Measurements from ENCODE around the gene TRIM56.
"Not testable (repeated sequence)": the region's sequence is repeated elsewhere in the genome, so short reads cannot be mapped to it uniquely, and the experiment has no call there.

TRIM56 gene

DNA sequence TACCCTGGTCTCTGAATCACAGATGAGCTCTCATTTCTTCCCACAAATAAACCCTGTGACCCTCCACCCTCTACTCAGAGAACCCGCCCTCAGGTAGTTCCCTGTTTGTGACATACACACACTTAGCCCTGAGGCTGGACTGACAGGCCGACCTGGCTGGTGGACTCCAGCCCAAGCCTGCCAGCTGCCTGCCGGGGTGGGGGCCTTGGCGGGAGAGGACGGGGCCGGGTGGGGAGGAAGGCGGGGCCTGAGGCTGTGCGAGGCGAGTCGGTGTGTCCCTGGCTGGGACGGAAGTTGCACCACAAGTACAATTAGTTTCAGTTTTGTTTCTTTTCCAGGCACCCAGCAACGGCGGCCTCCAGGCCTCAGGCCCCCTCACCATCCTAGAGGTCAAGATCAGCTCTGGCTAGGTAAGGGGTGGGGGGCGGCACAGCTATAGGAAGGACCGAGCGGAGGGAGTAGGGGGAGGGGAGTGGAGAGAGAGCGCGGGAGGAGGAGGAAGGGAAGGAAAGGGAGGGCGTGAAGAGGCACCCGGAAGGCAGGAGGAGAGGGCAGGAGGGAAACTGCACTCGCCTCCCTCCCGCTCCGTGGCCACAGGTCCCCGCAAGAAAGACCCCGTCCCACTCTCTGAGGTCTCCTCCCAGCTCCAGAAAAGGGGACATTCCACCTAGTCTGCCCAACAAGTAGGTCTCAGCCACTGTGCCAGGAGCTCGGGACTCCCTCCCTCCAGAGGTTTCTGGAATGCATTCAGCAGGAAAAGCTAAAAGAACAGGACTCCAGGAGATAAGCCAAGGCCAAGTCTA, at the start of gene TRIM56:
Gene TRIM56, plus strand, starts transcription at position 320 of the 803 bp plus-strand sequence. CDS start 1,832 bp downstream, outside the sequence.
- DNase-seq (ENCODE audit: low read depth in 2 of 2, low spot score in 1 of 2), result peak; percentile 45 to 60

DNA sequence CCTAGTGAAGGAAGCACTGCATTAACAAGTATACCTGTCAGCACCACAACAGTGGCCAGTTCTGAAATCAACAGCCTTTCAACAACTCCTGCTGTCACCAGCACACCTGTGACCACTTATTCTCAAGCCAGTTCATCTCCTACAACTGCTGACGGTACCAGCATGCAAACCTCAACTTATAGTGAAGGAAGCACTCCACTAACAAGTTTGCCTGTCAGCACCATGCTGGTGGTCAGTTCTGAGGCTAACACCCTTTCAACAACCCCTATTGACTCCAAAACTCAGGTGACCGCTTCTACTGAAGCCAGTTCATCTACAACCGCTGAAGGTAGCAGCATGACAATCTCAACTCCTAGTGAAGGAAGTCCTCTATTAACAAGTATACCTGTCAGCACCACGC, 49.3 kb upstream of the TRIM56 start:
- no peak for DNase-seq (ENCODE audit: low read depth in 2 of 2, low spot score in 1 of 2)

GRCh38 chr7:101041283-101041682, 44.0 kb upstream of the TRIM56 start:
- not testable (repeated sequence) for DNase-seq (ENCODE audit: low read depth in 2 of 2, low spot score in 1 of 2)

- DNase-seq (ENCODE audit: low read depth in 2 of 2, low spot score in 1 of 2), result peak in 1 of 2 donors; percentile 17
Observed at GRCh38 chr7:101058355-101058754, 26.9 kb upstream of the TRIM56 start.

GRCh38 chr7:101059620-101059942, 25.7 kb upstream of the TRIM56 start:
- DNase-seq (ENCODE audit: low read depth in 2 of 2, low spot score in 1 of 2), result no peak

DNA sequence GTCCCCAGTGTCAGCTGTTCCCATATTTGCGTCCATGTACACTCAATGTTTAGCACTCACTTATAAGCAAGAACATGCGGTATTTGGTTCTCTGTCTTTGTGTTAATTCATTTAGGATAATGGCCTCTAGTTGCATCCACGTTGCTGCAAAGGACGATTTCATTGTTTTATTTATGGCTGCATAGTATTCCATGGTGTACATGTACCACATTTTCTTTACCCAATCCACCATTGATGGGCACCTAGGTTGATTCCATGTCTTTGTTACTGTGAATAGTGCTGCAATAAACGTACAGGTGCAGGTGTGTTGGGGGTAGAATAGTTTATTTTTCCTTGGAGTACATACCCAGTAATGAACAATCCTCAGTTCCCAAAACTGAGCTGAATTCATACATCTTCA, 24.3 kb upstream of the TRIM56 start:
- no peak for DNase-seq (ENCODE audit: low read depth in 2 of 2, low spot score in 1 of 2)

DNA sequence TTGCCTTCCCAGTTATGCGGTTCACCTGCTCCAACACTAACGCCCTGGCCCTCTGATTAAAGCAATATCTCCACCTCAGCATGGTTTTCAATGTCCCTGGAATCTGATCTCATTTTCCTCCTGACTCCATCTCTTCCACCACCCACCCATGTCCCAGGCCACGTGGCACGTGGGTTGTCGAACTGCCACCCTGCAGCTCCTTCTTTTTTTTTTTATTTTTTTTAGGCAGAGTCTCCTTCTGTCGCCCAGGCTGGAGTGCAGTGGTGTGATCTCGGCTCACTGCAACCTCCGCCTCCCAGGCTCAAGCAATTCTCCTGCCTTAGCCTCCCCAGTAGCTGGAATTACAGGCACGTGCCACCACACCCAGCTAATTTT, 21.1 kb upstream of the TRIM56 start:
- DNase-seq (ENCODE audit: low read depth in 2 of 2, low spot score in 1 of 2), result not testable (repeated sequence)

DNA sequence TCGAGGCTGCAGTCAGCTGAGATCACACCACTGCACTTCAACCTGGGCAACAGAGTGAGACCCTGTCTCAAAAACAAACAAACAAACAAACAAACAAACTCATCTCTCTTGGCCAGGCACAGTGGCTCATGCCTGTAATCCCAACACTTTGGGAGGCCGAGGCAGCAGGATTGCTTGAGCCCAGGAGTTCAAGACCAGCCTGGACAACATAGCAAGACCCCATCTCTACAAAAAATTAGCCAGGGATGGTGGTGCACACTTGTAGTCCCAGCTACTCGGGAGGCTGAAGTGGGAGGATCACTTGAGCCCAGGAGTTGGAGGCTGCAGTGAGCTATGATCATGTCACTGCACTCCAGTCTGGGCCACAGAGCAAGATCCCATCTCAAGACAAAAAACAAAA, 20.1 kb upstream of the TRIM56 start:
- not testable (repeated sequence) for DNase-seq (ENCODE audit: low read depth in 2 of 2, low spot score in 1 of 2)

GRCh38 chr7:101066141-101066832, 19.0 kb upstream of the TRIM56 start:
- no peak for DNase-seq (ENCODE audit: low read depth in 2 of 2, low spot score in 1 of 2)

- DNase-seq (ENCODE audit: low read depth in 2 of 2, low spot score in 1 of 2), result no peak
Observed at GRCh38 chr7:101066833-101067177, 18.5 kb upstream of the TRIM56 start.

DNA sequence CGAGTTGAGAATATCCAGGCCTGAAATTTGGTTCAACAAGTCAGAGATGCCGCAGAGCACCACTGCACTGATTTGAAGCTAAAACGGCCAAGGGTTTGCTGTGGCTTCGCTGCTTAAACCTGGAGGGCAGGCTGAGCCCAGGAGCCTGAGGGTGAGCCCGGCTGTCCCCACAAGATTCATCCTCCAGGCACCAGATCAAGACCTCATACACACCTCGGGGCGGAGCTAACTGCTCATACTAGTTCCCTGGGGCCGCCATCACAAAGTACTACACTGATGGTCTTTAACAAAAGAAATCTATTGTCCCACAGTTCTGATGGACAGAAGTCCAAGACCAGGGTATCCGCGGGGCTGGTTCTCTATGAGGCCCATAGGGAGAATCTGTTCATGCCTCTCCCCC, 16.9 kb upstream of the TRIM56 start:
- DNase-seq (ENCODE audit: low read depth in 2 of 2, low spot score in 1 of 2), result no peak

DNA sequence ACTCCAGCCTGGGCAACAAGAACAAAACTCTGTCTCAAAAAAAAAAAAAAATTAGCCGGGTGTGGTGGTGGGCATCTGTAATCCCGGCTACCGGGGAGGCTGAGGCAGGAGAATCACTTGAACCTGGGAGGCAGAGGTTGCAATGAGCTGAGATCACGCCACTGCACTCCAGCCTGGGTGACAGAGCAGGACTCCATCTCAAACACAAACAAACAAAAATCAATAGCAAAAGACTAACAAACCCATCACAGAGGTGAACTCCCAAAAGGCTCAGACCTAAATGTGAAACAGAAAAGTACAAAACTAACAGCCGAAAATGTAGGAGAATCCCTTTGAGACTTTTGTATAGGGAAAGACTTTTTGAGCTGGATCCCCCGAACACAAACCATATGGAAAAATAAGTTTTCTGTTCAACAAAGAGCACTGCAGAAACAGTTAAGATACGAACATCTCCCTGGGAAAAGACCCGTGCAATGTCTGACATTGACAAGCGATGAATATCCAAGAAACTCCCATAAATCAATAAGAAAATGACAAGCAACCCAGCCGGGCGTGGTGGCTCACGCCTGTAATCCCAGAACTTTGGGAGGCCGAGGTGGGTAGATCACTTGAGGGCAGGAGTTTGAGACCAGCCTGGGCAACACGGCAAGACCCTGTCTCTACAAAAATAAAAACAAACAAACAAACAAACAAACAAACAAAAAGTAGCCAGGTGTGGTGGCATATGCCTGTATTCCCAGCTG, 13.7 kb upstream of the TRIM56 start:
- not testable (repeated sequence) for DNase-seq (ENCODE audit: low read depth in 2 of 2, low spot score in 1 of 2)

DNA sequence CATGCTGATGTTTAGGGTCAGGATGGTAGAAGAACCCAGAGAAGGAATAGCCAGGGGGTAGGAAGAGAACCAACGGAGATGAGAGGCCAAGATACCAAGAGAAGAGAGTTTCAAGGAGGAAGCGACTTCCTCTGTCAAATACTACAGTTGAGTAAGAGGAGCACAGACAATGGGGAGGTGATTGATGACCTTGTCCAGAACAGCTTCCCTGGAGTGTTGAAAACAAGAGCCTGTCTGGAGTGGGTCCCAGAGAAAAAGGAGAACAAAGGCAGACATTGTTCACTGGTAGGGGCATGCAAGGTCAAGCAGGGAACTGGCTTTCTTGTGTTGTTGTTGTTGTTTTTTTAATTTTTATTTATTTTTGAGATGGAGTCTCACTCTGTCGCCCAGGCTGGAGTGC, 9.6 kb upstream of the TRIM56 start:
- no peak for DNase-seq (ENCODE audit: low read depth in 2 of 2, low spot score in 1 of 2)

DNA sequence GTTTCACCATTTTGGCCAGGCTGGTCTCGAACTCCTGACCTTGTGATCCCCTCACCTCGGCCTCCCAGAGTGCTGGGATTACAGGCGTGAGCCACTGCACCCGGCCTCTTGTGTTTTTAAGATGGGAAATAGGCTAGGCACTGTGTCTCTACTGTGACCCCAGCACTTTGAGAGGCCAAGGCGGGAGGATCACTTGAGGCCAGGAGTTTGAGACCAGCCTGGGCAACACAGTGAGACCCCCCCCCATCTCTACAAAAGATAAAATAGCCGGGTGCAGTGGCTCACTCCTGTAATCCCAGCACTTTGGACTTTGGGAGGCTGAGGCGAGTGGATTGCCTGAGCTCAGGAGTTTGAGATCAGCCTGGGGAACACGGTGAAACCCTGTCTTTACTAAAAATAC, 9.1 kb upstream of the TRIM56 start:
- DNase-seq (ENCODE audit: low read depth in 2 of 2, low spot score in 1 of 2), result not testable (repeated sequence)

- peak; percentile 58 to 71 for DNase-seq (ENCODE audit: low read depth in 2 of 2, low spot score in 1 of 2)
Observed at GRCh38 chr7:101077303-101078086, 7.8 kb upstream of the TRIM56 start.

DNA sequence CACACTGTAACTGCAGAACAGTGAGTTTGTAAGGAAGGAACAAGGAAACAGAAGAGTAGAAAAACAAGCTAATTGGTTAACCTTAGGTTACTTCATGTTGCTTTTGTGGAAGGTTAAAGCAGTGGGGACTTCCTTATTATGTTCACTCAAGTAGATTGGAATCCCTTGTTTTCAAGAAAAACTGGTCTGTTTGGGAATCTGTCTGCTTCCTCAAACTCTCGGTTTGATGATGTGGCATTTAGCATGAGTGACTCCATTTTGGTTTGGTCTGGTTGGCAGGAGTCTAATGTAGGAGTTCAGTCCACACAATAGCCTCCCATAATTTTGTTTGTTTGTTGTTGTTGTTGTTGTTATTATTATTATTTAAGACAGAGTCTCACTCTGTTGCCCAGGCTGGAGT, 3.8 kb upstream of the TRIM56 start:
- no peak for DNase-seq (ENCODE audit: low read depth in 2 of 2, low spot score in 1 of 2)

- no peak for DNase-seq (ENCODE audit: low read depth in 2 of 2, low spot score in 1 of 2)
Observed at GRCh38 chr7:101084865-101085161, 468 bp upstream of the TRIM56 start.

DNA sequence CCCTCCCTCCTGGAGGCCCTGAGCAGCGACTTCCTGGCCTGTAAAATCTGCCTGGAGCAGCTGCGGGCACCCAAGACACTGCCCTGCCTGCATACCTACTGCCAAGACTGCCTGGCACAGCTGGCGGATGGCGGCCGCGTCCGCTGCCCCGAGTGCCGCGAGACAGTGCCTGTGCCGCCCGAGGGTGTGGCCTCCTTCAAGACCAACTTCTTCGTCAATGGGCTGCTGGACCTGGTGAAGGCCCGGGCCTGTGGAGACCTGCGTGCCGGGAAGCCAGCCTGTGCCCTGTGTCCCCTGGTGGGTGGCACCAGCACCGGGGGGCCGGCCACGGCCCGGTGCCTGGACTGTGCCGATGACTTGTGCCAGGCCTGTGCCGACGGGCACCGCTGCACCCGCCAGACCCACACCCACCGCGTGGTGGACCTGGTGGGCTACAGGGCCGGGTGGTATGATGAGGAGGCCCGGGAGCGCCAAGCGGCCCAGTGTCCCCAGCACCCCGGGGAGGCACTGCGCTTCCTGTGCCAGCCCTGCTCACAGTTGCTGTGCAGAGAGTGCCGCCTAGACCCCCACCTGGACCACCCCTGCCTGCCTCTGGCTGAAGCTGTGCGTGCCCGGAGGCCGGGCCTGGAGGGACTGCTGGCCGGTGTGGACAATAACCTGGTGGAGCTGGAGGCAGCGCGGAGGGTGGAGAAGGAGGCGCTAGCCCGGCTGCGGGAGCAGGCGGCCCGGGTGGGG, 2.2 kb downstream of the TRIM56 start:
- DNase-seq (ENCODE audit: low read depth in 2 of 2, low spot score in 1 of 2), result no peak

GRCh38 chr7:101088069-101088425, 2.8 kb downstream of the TRIM56 start:
- no peak for DNase-seq (ENCODE audit: low read depth in 2 of 2, low spot score in 1 of 2)

DNA sequence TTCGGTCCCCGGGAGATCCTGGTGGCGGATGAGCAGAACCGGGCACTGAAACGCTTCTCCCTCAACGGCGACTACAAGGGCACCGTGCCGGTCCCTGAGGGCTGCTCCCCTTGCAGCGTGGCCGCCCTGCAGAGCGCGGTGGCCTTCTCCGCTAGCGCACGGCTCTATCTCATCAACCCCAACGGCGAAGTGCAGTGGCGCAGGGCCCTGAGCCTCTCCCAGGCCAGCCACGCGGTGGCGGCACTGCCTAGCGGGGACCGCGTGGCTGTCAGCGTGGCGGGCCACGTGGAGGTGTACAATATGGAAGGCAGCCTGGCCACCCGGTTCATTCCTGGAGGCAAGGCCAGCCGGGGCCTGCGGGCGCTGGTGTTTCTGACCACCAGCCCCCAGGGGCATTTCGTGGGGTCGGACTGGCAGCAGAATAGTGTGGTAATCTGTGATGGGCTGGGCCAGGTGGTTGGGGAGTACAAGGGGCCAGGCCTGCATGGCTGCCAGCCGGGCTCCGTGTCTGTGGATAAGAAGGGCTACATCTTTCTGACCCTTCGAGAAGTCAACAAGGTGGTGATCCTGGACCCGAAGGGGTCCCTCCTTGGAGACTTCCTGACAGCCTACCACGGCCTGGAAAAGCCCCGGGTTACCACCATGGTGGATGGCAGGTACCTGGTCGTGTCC, 3.7 kb downstream of the TRIM56 start:
- DNase-seq (ENCODE audit: low read depth in 2 of 2, low spot score in 1 of 2), result no peak

Data from stimulated activated CD8-positive, alpha-beta memory T cell treated with anti-CD3 and anti-CD28 coated beads, Interleukin-4, amount 100 ng/mL, for 1 hour (primary cell).